Lung (tissue), 12 donors: ENCODE measurements around the gene TOB1. TPM values are rescaled to one million over a fixed set of nuclear protein-coding genes. Genes with fewer than 3 reads are reported as not detected.
A peak's percentile ranks its signal among the peaks of the same experiment; 100 is the strongest.
"Not testable (repeated sequence)": the region's sequence is repeated elsewhere in the genome, so short reads cannot be mapped to it uniquely, and the experiment has no call there.

Source experiments
- ATAC-seq: fragments of 200-7000 bp; cut with Tn5 transposase; one replicate; pipeline ENCODE4 v1.9.1; 2020; ENCODE audit warnings: moderate number of reproducible peaks; ENCODE audit not compliant: insufficient read depth, low FRiP score
- DNase-seq, 3 donors: peaks; one replicate each; pipeline ENCODE4 v3.0.0-alpha.2; 2013 to 2017
- H3K27ac ChIP-seq, 2 donors: one replicate each; pipeline ENCODE4 v1.5.1; 2013; ENCODE audit warnings: mild to moderate bottlenecking in 2 of 2, moderate library complexity in 2 of 2, control low read depth in 1 of 2, inconsistent platforms in 1 of 2, low read depth in 1 of 2, low read length in 1 of 2
- H3K27me3 ChIP-seq, 3 donors: one replicate each; pipeline ENCODE4 v1.5.1; 2013; ENCODE audit warnings: low read length in 2 of 3; ENCODE audit not compliant: control insufficient read depth in 3 of 3, insufficient read depth in 3 of 3
- H3K36me3 ChIP-seq, 4 donors: one replicate each; pipeline ENCODE4 v1.5.1; 2013; ENCODE audit warnings: low read length in 4 of 4, mild to moderate bottlenecking in 1 of 4, moderate library complexity in 1 of 4; ENCODE audit not compliant: control insufficient read depth in 4 of 4, insufficient read depth in 4 of 4
- H3K4me1 ChIP-seq, 5 donors: one replicate each; pipeline ENCODE4 v1.5.1; 2013; ENCODE audit warnings: low read length in 5 of 5, mild to moderate bottlenecking in 2 of 5, moderate library complexity in 1 of 5; ENCODE audit not compliant: control insufficient read depth in 5 of 5, insufficient read depth in 5 of 5
- H3K4me3 ChIP-seq: one replicate; pipeline ENCODE4 v1.5.1; 2013; ENCODE audit warnings: mild to moderate bottlenecking, control low read depth, moderate library complexity
- H3K9ac ChIP-seq, 2 donors: one replicate each; pipeline ENCODE4 v1.5.1; 2013; ENCODE audit warnings: low read length in 2 of 2, control low read depth in 1 of 2; ENCODE audit not compliant: insufficient read depth in 1 of 2
- H3K9me3 ChIP-seq, 4 donors: one replicate each; pipeline ENCODE4 v1.5.1; 2013; ENCODE audit warnings: low read length in 3 of 4, mild to moderate bottlenecking in 1 of 4, moderate library complexity in 1 of 4; ENCODE audit not compliant: control insufficient read depth in 4 of 4, insufficient read depth in 3 of 4
- CTCF ChIP-seq: IDR thresholded peaks from 2 replicates; pipeline ENCODE4 v1.5.1; 2012; ENCODE audit warnings: mild to moderate bottlenecking; ENCODE audit errors: control extremely low read depth, extremely low read depth
- WGBS, 2 donors: extraction: QIAGEN DNeasy Blood & Tissue Kit; methylation state at CpG; one replicate each; pipeline ENCODE4 v1.1.7; 2013; 5-methylcytosine and 5-hydroxymethylcytosine counted together
- polyA plus RNA-seq, 2 donors: library from polyadenylated mRNA; stranded (reverse); fragments of 200-250 nt; gene quantifications; one replicate each; pipeline ENCODE4 v1.2.1, GENCODE V29; 2013
- total RNA-seq, 2 donors: library from RNA; depleted of rRNA in 1 of 2; stranded (reverse); fragments of >200 nt in 1 of 2; gene quantifications; one replicate each; pipeline ENCODE4 v1.2.1, GENCODE V29; 2014 to 2021
- donor health status: control.
- donor health status: control.
- donor health status: Bipolar disorder and iron deficiency.
- donor health status: healthy.
- donor health status: DM: yes; HTN: yes; CAD: no.

Gene TOB1
- total and polyA plus RNA-seq, 4 donors = 15.3 to 75.5 (median 29.5) TPM

GRCh38 chr17:50863221-50863843 lies 2.8 kb downstream of the TOB1 start:
- DNase-seq = peak in 2 of 3 donors; percentile 20 to 46
- peak overlapping the region; percentile 2 to 48 for H3K27ac ChIP-seq
- ATAC-seq = no peak
- H3K9me3 ChIP-seq = no peaks in the 10 kb centered on the region
- H3K27me3 ChIP-seq = no peaks in the 10 kb centered on the region
- H3K36me3 ChIP-seq = peaks cover 5 to 11% (median 6%) of the 10 kb centered on the region in 4 donors
- H3K4me1 ChIP-seq = peaks cover 0 to 16% (median 7%) of the 10 kb centered on the region in 5 donors
- no peak overlapping the region for H3K9ac ChIP-seq
- H3K4me3 ChIP-seq = no peak overlapping the region
- peak; percentile 7 for TF ChIP-seq CTCF
- 65 to 81% methylated on average over 11 of the region's 11 CpGs for WGBS, 2 donors

- H3K4me1 ChIP-seq = peaks cover 0 to 12% (median 7%) of the 10 kb centered on the region in 5 donors
- H3K9ac ChIP-seq = no peak overlapping the region
- H3K4me3 ChIP-seq = no peak overlapping the region
- H3K27ac ChIP-seq = no peak overlapping the region
- peaks cover 5 to 11% (median 6%) of the 10 kb centered on the region in 4 donors for H3K36me3 ChIP-seq
- H3K27me3 ChIP-seq = no peaks in the 10 kb centered on the region
- no peak for TF ChIP-seq CTCF
- WGBS, 2 donors = 65 to 82% methylated on average over 7 of the region's 7 CpGs
- DNase-seq = no peak
- no peaks in the 10 kb centered on the region for H3K9me3 ChIP-seq
- no peak for ATAC-seq
These were observed 4.2 kb downstream of the TOB1 start for GRCh38 chr17:50861822-50862528.

GRCh38 chr17:50861334-50861676 lies 4.8 kb downstream of the TOB1 start:
- no peak overlapping the region for H3K9ac ChIP-seq
- no peak overlapping the region for H3K27ac ChIP-seq
- WGBS, 2 donors = 72 to 81% methylated on average over 2 of the region's 2 CpGs
- H3K27me3 ChIP-seq = no peaks in the 10 kb centered on the region
- no peak for TF ChIP-seq CTCF
- no peaks in the 10 kb centered on the region for H3K9me3 ChIP-seq
- H3K4me1 ChIP-seq = peaks cover 0 to 12% (median 7%) of the 10 kb centered on the region in 5 donors
- ATAC-seq (no peak), DNase-seq (no peak)
- H3K36me3 ChIP-seq = peaks cover 5 to 11% (median 6%) of the 10 kb centered on the region in 4 donors
- no peak overlapping the region for H3K4me3 ChIP-seq

GRCh38 chr17:50859727-50860126 lies 6.4 kb downstream of the TOB1 start:
- not testable (repeated sequence) for H3K27ac ChIP-seq, H3K9me3 ChIP-seq, H3K27me3 ChIP-seq, ATAC-seq, DNase-seq, H3K9ac ChIP-seq, H3K4me3 ChIP-seq
- Histone ChIP-seq H3K36me3 (peaks cover 5 to 11% (median 6%) of the 10 kb centered on the region in 4 donors), H3K4me1 (peaks cover 0 to 12% (median 7%) of the 10 kb centered on the region in 5 donors)
- 96 to 98% methylated on average over 15 of the region's 15 CpGs for WGBS, 2 donors
